IPS DF 4.7 (cell line): ENCODE results near the gene ACVR1B.
"Not testable (repeated sequence)": the region's sequence is repeated elsewhere in the genome, so short reads cannot be mapped to it uniquely, and the experiment has no call there.

Source experiments
- DNase-seq: peaks from one replicate; pipeline ENCODE4 v3.0.0-alpha.2; 2013; ENCODE audit warnings: low spot score; ENCODE audit errors: extremely low read depth

The ACVR1B gene

DNA sequence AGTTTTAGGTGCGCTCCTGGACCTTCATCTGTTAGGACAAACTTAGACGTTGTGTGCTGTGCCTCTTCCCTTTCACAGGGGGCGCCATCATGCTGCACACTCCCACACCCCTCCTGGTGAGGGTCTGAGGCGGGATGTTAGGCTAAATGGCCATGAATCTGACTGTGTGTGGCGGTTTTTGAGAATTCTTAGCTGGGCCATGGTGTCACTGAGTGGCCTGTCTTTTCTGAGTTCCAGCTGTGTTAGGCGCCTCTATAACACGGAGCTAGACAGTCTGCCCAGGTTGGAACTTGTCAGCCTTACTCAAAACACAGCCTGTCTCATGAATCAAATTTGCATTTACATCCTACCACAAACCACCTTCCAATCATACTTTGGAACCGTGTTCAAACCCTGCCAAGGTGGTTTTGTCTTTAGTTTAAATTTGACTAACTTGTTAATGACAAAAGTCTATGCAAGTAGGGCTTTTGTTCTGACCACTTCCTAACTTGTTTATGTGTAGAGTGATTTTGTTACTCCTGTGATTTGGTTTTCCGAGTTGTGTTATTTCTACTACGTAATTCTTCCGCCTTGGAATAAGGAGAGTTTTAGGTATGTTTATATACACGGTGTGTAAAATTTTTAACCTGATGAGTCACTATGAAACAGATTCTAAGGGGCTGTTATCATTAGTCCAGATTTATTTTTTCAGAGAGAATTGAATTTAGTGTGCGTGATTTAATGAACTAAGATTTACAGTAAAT, 19.6 kb downstream of the ACVR1B start:
- no peak for DNase-seq

DNA sequence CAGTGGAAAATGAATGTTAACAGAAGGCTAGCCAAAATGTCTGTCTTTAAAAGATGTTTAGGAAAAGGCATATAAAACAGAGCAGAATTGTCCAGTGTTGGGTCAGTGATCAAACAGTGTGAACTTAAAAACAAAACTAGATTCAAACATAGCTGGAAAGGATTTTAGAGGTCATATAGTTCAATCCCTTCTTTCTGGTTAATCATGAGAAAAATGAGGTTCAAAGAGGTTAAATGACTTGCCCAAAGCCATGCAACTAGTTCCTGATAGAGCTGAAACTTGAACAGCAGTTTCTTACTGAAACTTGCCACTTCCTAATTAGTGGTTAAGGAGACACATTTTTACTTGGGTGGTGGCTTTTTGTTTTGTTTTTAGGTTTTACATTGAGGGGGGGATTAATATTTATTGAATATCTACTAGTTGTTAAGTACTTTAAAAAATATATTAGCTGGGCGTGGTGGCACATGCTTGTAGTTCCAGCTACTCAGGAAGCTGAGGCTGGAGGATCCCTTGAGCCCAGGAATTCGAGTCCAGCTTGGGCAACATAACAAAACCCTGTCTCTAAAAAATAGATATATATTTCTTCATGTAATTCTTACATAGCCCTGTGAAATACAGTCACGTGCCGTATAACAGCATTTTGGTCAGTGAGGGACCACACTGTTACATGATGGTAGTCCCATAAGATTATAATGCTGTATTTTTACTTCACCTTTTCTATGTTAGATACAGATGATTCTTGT, 20.4 kb downstream of the ACVR1B start:
- DNase-seq: no peak

DNA sequence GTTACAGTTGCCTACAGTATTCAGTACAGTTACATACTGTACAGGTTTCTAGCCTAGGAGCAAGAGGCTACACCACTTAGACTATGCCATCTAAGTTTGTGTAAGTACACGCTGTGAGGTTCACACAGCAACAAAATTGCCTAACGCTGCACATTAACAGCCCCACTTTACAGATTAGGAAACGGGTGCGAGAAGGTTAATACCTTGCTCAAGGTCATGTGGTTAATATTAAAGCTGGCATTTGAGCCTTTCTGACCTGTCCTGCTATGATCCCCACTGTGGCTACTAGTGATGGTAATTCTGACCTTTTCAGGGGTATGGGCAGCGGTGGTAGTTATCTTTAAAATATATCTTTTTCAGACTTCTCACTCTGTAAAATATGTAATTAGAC, 20.9 kb downstream of the ACVR1B start:
- no peak for DNase-seq

DNA sequence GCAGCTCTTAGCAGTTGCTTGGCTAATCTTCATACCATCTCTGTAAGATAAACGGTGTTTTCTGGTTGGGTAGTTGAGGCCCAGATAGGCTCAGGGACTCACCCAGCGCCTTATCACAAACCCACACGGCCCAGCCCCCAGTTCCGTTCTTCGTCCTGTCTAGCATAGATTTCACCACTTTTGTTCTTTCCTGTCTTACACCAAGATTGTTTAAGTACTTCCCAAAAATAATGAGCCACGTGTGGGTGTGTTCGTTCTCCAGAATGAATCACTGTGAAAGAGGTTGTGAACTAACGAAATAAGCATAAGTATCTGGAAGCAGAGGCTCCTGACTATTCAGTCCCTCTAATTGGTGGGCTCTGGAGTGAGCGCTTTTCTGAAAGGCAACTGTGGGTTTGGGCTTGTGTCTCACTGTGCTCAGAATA, 21.4 kb downstream of the ACVR1B start:
- DNase-seq: no peak

DNA sequence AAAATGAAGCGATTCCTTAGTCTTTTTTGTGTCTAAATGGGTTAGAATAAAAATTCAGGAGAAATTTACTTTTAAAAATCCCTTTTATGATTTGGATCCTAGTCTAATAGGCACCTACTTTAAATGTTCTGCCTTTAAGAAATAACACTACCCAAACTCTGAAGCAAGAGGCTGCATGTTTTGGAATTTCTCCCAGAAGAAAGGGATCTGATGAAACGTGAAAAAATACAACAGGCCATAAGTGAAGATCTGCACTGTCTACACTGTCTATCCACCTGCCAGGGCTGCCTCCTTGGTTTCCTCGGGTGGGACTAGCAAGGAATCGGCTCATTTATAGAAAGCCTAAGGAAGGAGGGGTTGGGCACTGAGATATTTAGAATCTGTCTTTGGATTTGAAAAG, 22.1 kb downstream of the ACVR1B start:
- DNase-seq: no peak

DNA sequence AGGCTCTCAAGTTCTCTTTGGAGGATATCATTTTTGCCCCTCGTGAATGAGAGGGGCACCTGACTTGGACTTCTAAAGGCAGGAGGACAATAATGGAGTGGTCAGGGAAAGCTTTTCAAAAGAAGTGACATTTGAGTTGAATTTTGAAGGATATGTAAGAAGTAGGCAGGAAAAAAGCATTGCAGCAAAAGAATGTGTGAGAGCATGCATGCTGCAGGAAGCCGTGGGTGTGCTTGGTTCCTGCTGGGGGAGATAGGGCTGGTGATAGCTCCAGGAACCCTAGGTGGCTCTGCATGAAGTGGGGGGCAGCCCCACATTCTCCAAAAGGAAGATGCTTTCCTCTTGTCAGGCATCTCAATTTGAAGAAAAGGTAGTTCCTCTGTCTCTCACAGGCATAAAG, 23.1 kb downstream of the ACVR1B start:
- no peak for DNase-seq

DNA sequence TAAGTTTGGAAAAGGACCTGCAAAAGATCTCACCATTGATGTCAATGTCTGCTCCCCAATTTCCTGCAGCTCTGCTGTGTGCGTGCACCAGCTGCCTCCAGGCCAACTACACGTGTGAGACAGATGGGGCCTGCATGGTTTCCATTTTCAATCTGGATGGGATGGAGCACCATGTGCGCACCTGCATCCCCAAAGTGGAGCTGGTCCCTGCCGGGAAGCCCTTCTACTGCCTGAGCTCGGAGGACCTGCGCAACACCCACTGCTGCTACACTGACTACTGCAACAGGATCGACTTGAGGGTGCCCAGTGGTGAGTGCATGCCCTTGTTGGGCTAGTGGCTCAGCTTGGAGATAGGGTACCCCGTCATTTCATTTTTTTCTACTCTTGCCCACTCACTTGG, 23.7 kb downstream of the ACVR1B start:
- no peak for DNase-seq

DNA sequence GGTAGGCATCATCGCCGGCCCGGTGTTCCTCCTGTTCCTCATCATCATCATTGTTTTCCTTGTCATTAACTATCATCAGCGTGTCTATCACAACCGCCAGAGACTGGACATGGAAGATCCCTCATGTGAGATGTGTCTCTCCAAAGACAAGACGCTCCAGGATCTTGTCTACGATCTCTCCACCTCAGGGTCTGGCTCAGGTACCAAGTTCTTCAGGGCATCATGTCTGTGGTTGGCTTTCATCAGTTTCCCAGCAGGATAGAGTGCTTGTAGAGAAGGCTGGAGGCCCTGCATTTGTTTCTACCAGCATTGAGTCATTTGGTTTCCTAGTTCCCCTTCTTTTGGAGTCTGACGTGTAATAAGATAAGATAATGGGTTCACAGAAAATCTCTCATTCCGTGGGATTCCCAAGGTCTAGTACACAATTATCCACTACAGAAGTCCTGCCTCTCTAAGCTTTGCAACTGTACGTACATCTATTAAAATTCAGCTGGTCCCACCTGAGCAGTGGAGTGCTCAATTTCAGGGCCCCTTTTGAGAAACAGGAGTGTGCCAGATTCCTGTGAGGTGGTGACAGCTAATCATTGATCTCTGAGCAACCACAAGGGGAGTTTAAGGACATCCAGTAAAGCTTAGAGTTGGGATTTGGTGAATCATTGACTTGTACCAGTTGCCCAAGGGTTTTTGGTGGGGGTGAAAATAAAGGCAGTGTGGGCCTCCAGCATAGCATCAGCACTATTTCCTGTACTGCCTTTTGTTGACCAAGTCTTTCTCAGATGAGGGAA, 25.1 kb downstream of the ACVR1B start:
- no peak for DNase-seq

DNA sequence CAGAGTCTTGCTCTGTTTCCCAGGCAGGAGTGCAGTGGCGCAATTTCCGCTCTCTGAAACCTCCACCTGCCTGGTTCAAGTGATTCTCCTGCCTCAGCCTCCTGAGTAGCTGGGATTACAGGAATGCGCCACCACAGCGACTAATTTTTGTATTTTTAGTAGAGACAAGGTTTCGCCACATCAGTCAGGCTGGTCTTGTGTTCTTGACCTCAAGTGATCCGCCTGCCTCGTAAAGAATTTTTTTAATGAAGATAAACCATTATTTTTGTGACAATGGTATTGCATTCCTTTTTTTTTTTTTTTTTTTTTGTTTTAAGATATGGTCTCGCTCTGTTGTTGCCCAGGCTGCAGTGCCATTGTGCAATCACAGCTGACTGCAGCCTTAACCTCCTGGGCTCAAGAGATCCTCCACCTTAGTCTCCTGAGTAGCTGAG, 25.8 kb downstream of the ACVR1B start:
- DNase-seq: no peak

DNA sequence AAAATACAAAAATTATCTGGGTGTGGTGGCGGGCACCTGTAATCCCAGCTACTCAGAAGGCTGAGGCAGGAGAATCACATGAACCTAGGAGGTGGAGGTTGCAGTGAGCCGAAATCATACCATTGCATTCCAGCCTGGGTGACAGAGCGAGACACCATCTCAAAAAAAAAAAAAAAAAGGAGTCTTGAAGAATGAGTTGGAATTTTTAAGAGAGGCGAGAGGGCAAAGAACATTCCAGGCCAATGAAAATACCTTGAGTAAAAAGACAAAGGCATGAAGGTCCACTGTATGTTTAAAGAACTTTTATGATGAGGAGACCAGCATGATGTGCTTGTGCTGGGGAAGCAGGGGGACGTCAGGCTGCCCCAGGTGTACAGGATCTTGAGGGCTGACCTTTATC, 27.8 kb downstream of the ACVR1B start:
- DNase-seq: not testable (repeated sequence)

DNA sequence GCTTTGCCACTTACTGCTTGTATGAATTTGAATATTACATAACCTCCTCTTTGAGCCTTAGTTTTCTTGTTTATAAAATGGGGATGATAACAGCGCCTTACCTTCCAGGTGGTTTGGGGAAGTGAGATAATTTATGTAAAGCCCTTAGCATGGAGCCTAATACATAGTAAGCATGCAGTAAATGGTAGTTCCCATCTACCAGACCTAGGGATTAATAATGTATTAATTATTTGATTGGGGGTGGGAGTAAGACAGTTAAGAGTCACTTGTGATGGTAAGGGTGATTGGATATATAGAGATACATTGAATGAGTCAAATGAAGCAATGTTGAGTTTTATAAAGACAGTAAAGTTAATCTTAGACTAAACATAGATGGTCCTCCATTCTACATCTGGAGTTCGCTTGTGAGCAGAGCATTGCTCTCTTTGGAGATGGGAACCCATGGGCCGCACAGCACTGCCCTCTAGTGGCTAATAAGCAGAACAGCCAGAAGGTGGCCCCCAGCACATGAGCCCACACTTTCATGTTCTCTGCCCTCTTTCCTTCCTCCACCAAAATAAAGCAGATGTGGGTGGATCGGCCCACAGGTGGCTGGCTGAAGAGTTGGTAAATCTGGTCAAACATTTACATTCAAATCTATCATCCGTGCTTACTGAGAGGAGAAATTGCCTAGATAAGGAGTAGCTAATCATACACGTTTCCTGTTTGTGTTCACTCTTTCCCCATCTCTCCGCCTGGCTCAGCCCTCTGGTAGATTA, 28.7 kb downstream of the ACVR1B start:
- DNase-seq: no peak

DNA sequence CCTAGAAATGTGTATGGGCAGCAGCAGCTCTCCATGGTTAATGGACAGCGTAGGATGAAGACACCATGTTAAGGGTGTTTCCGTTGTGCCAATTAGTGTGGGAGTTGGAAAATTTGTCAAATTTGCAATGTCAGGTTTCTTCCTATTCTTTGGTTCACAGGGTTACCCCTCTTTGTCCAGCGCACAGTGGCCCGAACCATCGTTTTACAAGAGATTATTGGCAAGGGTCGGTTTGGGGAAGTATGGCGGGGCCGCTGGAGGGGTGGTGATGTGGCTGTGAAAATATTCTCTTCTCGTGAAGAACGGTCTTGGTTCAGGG, 29.3 kb downstream of the ACVR1B start:
- DNase-seq: no peak

DNA sequence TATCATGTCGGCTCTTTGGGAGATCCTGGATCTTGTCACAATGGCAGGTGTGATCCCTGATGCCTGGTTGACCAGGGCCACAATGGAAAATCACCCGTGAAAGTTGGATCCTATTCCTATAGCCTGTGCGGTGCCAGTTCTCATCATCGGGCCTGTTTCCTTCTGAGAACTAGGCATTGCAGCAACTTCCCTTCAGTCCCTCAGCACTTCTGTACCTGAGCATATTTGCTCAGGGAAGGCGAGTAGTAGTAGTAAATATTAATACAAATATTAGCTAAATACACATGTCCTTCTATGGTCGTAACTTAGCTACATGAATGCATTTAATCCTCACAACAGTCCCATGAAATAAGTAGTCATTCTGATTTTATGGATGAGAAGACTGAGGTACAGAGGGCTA, 33.2 kb downstream of the ACVR1B start:
- no peak for DNase-seq

DNA sequence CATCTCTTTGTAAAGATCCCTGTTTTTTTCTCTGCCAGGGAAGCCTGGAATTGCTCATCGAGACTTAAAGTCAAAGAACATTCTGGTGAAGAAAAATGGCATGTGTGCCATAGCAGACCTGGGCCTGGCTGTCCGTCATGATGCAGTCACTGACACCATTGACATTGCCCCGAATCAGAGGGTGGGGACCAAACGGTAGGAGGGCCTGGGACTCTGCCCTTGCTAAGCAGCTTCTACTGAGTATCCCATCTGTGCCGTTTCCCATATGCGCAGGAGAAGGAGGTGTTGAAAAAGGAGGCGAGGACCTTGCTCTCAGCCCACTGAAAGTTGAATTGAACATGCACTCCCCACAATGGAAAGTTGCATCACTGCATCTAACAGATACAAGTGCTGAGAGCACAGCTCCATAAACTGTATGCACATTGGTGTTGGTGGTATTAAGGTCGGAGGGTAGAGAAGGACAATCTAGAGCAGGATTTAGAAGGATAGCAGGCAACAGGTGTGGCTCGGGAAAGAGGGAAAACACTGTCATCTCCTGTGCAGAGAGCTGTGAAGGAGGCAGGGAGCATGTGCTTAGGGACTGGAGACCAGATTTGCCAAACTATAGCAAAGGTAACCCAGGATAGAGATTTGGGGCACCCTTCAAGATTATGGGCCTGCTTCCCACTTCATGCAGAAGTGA, 33.8 kb downstream of the ACVR1B start:
- no peak for DNase-seq

DNA sequence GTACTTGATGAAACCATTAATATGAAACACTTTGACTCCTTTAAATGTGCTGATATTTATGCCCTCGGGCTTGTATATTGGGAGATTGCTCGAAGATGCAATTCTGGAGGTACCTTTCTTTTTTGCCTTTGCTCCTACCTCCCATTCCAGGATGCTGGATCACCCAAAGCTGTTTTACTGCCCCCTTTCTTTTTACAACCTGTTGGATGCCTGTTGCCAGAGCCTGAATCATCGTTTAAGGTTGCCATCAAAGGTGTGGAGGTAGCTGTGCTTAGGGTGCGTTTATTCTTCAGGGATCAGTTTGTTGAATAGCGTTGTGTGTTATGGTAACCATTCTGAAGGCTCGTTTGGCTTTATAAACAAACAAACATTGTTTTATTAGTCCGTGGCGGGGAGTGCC, 35.3 kb downstream of the ACVR1B start:
- no peak for DNase-seq

DNA sequence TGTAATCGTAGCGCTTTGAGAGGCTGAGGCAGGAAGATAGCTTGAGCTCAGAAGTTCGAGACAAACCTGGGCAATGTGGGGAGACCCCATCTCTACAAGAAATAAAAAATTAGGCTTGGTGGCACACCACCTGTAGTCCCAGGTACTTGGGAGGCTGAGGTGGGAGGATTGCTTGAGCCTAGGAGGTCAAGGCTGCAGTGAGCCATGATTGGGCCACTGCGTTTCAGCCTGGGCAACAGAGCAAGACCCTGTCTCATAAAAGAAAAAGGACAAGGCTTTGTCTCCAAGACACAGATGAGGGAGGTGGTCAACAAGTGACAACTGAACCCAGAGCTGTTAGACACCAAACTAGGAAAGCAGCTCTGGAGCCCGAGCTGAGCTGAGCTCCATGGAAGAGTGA, 40.7 kb downstream of the ACVR1B start:
- no peak for DNase-seq

DNA sequence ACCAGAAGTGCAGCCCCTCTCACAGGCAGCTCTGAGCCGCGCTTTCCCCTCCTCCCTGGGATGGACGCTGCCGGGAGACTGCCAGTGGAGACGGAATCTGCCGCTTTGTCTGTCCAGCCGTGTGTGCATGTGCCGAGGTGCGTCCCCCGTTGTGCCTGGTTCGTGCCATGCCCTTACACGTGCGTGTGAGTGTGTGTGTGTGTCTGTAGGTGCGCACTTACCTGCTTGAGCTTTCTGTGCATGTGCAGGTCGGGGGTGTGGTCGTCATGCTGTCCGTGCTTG, 43.0 kb downstream of the ACVR1B start:
- DNase-seq: no peak

DNA sequence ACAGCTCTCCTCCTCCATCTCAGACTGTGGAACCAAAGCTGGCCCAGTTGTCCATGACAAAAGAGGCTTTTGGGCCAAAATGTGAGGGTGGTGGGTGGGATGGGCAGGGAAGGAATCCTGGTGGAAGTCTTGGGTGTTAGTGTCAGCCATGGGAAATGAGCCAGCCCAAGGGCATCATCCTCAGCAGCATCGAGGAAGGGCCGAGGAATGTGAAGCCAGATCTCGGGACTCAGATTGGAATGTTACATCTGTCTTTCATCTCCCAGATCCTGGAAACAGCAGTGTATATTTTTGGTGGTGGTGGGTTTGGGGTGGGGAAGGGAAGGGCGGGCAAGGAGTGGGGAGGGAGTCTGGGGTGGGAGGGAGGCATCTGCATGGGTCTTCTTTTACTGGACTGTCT, 43.5 kb downstream of the ACVR1B start:
- no peak for DNase-seq

DNA sequence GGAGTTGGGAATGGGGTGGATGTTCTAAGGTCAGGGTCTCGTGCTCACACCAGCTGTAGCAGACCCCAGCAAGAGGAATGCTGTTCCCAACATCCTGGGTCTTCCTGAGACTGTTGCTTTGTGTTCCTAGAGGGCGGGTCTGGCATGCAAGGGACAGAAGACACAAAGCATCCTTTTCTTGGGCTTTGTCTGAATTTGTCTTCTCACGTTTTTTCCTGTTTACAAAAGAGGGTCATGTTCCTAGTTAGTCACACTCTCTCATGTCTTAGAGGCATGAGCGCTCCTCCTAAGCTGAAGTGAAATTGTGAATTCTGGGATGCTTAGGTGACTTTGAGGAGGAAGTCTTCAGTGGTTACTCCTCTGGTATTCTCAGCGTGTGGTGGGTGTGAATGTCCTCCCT, 45.6 kb downstream of the ACVR1B start:
- DNase-seq: no peak

DNA sequence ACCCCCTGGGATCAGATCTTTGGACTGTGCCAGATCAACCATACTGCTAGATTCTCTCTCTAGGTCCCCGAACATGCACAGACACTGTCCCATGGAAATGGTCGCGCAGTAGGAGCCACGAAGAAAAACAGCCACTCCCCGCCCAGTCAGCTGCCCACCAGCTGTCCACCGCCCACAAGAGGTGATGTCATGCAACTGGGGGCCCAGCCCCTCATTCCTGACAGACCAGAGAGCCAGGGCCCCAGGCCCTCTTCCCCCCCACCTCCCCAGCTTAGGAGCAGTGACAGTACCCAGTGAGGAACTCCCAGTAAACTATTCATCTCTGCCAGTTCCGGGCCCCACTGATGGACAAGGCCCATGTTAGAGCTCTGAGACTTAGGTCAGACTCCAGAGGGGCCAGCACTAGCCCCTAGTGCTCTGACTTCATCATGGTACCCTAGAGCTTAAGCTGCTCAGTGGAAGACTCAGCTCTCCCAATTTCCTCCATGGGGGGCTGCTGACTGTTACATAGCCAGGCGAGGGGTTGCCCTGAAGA, 51.6 kb downstream of the ACVR1B start:
- DNase-seq: no peak

DNA sequence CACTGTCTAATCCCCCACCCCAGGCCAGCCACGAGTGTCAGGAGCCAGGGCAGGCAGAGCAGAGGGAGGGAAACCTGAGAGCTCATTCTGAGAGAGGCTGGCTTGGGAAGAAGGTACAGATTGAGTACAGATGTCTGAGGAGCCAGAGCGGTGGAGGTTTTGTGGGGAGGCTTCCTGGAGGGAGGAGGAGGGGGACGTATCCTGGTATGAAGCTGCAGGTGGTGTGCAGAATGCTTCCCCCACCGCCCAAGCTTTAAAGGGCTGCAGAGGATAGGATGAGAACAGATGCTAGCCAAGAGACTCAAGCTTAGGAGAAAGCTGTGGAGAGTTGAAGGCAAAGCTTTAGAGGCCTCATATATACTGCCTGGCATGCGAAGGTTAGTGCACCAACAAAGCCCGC, 52.1 kb downstream of the ACVR1B start:
- no peak for DNase-seq
